Right lobe of liver (tissue), 4 donors: Measurements from ENCODE around the gene MSMP.

ENCODE experiments used
- CTCF ChIP-seq, 4 donors: fragments of 200-600 bp in 3 of 4; fragments of 450-650 bp in 1 of 4; IDR thresholded peaks; one replicate each; pipeline versions ENCODE4 v1.5.1 to v1.8.0; 2016 to 2022; ENCODE audit warnings: antibody characterized with exemption in 4 of 4, mild to moderate bottlenecking in 2 of 4
- POLR2A ChIP-seq: fragments of 450-650 bp; IDR thresholded peaks from one replicate; pipeline ENCODE4 v1.6.1; 2017; ENCODE audit warnings: antibody characterized with exemption, mild to moderate bottlenecking
- donor health status: DM: no; HTN: no; CAD: no.
- donor health status: DM: no; HTN: no; CAD: no.
- donor health status: DM: no; HTN: yes; CAD: no.

- TF ChIP-seq CTCF (IDR thresholded peaks at IDR 0.05): no peak
- no peak for TF ChIP-seq POLR2A
These were observed 8.5 kb downstream of the MSMP start for GRCh38 chr9:35745569-35745968.
